Activated CD8-positive, alpha-beta memory T cell treated with anti-CD3 and anti-CD28 coated beads, Interleukin-2, amount 50 U/mL, for 24 hours (primary cell): ENCODE data around the gene MYBPHL.

Experiments used
- DNase-seq: peaks from one replicate; pipeline ENCODE4 v3.0.0-alpha.2; 2020; ENCODE audit errors: extremely low read depth

The MYBPHL gene

GRCh38 chr1:109252893-109253802 lies 53.7 kb downstream of the MYBPHL start:
- no peak for DNase-seq

GRCh38 chr1:109252167-109252892 lies 54.5 kb downstream of the MYBPHL start:
- no peak for DNase-seq

- no peak for DNase-seq
Measured at GRCh38 chr1:109251277-109252166, 55.3 kb downstream of the MYBPHL start.

- DNase-seq = no peak
Measured at GRCh38 chr1:109250454-109251276, 56.1 kb downstream of the MYBPHL start.

- DNase-seq = no peak
Measured at GRCh38 chr1:109249654-109250401, 57.0 kb downstream of the MYBPHL start.

- DNase-seq = no peak
Measured at GRCh38 chr1:109248797-109249629, 57.8 kb downstream of the MYBPHL start, which contains the start of gene CELSR2. TSS of gene CELSR2 (plus strand) at chr1:109249539. CDS start at chr1:109250080, 541 bp downstream.

- no peak for DNase-seq
Measured at GRCh38 chr1:109248444-109248796, 58.4 kb downstream of the MYBPHL start.

- DNase-seq = no peak
Measured at GRCh38 chr1:109247401-109248365, 59.1 kb downstream of the MYBPHL start.

- no peak for DNase-seq
Measured at GRCh38 chr1:109246141-109246551, 60.7 kb downstream of the MYBPHL start.

- DNase-seq = no peak
Measured at GRCh38 chr1:109243860-109244552, 62.8 kb downstream of the MYBPHL start.

GRCh38 chr1:109243221-109243620 lies 63.6 kb downstream of the MYBPHL start:
- DNase-seq = no peak

GRCh38 chr1:109242387-109242786 lies 64.4 kb downstream of the MYBPHL start:
- DNase-seq = no peak
